H1 (cell line): ENCODE data around the gene SMIM38. TPM values are rescaled to one million over a fixed set of nuclear protein-coding genes. Genes with fewer than 3 reads are reported as not detected.

Experiments
- CTCF ChIA-PET: fragments of 300-600 bp; sonication (Branson Sonifier 250); formaldehyde crosslinking; loops from one replicate; lab custom pipeline; 2021; ENCODE audit not compliant: partially characterized antibody; lab: Charles Lee
- POLR2A ChIA-PET: fragments of 300-600 bp; sonication (Branson Sonifier 250); formaldehyde crosslinking; loops from one replicate; lab custom pipeline; 2021; ENCODE audit warnings: inconsistent platforms; ENCODE audit not compliant: partially characterized antibody; lab: Charles Lee
- DNase-seq, 2 experiments: peaks; one replicate each; pipeline versions ENCODE4 v3.0.0 to v3.0.0-alpha.2; 2010 to 2022; ENCODE audit warnings: low spot score in 2 of 2, low read depth in 1 of 2, mixed read lengths in 1 of 2
- FAIRE-seq: peaks from 2 replicates; lab custom pipeline; 2011; peaks lifted over from hg19 to GRCh38; lab: Jason Lieb, UNC
- H2AFZ ChIP-seq: 2 replicates; pipeline ENCODE4 v1.8.1; 2012; ENCODE audit warnings: low read length, inconsistent platforms
- H2AK5ac ChIP-seq: 2 replicates; pipeline ENCODE4 v1.6.1; 2013; ENCODE audit warnings: low read depth, low read length
- H2BK120ac ChIP-seq: replicated peaks from 2 replicates; pipeline ENCODE3; 2013; ENCODE audit warnings: low read depth, low read length, inconsistent platforms
- H2BK12ac ChIP-seq: 2 replicates; pipeline ENCODE4 v1.6.1; 2013; ENCODE audit warnings: low read depth, low read length
- H2BK15ac ChIP-seq: 2 replicates; pipeline ENCODE4 v1.6.1; 2013; ENCODE audit warnings: low read length
- H2BK20ac ChIP-seq: 2 replicates; pipeline ENCODE4 v1.6.1; 2013; ENCODE audit warnings: low read length
- H2BK5ac ChIP-seq: 2 replicates; pipeline ENCODE4 v1.6.1; 2013; ENCODE audit warnings: low read depth, low read length
- H3K14ac ChIP-seq: 2 replicates; pipeline ENCODE4 v1.6.1; 2013; ENCODE audit warnings: inconsistent platforms; ENCODE audit not compliant: insufficient read length
- H3K18ac ChIP-seq: 2 replicates; pipeline ENCODE4 v1.6.1; 2013; ENCODE audit warnings: low read length; ENCODE audit errors: extremely low read depth
- H3K23ac ChIP-seq: 2 replicates; pipeline ENCODE4 v1.6.1; 2013; ENCODE audit warnings: inconsistent platforms; ENCODE audit not compliant: insufficient read length
- H3K23me2 ChIP-seq: 2 replicates; pipeline ENCODE4 v1.6.1; 2013; ENCODE audit warnings: low read depth, low read length
- H3K27ac ChIP-seq: 2 replicates; pipeline ENCODE4 v1.6.1; 2011; ENCODE audit warnings: low read depth, low read length, inconsistent platforms
- H3K27me3 ChIP-seq, 4 experiments: replicated peaks in 1 of 4; 1 replicate in 1 of 4; 2 replicates in 3 of 4; pipeline versions ENCODE4 v1.6.1 to v1.8.1; 2011 to 2013; ENCODE audit warnings: low read length in 3 of 4, mild to moderate bottlenecking in 3 of 4, inconsistent platforms in 2 of 4, mixed read lengths in 2 of 4, moderate library complexity in 1 of 4; ENCODE audit not compliant: control insufficient read depth in 3 of 4, insufficient read depth in 3 of 4; ENCODE audit errors: extremely low read depth in 1 of 4
- H3K36me3 ChIP-seq, 4 experiments: 2 replicates each; pipeline versions ENCODE4 v1.6.1 to v1.8.1; 2011 to 2013; ENCODE audit warnings: mild to moderate bottlenecking in 4 of 4, low read length in 3 of 4, moderate library complexity in 2 of 4, control low read depth in 1 of 4, inconsistent platforms in 1 of 4; ENCODE audit not compliant: insufficient read depth in 4 of 4, control insufficient read depth in 2 of 4
- H3K4ac ChIP-seq: replicated peaks from 2 replicates; pipeline ENCODE3; 2013; ENCODE audit warnings: low read length, low read depth, mixed read lengths, inconsistent platforms; ENCODE audit not compliant: insufficient read length
- H3K4me1 ChIP-seq, 4 experiments: replicated peaks in 1 of 4; 1 replicate in 1 of 4; 2 replicates in 3 of 4; pipeline versions ENCODE4 v1.6.1 to v1.8.1; 2011 to 2013; ENCODE audit warnings: low read length in 3 of 4, inconsistent platforms in 2 of 4, mixed read lengths in 1 of 4; ENCODE audit not compliant: insufficient read depth in 4 of 4, control insufficient read depth in 3 of 4
- H3K4me2 ChIP-seq, 2 experiments: 2 replicates each; pipeline versions ENCODE4 v1.6.1 to v1.8.1; 2011 to 2013; ENCODE audit warnings: low read depth in 2 of 2, low read length in 2 of 2, control low read depth in 1 of 2, inconsistent platforms in 1 of 2, mild to moderate bottlenecking in 1 of 2; ENCODE audit not compliant: insufficient read depth in 1 of 2
- H3K4me3 ChIP-seq, 4 experiments: fragments of 200-600, 300-600 bp in 1 of 4; sonication (generic), shearing (Covaris generic), sonication (Bioruptor Twin) in 1 of 4; 2 replicates each; pipeline versions ENCODE4 v1.5.1 to v1.8.1; 2011 to 2016; ENCODE audit warnings: low read length in 4 of 4, low read depth in 3 of 4, control low read depth in 2 of 4, inconsistent platforms in 2 of 4, mild to moderate bottlenecking in 2 of 4, mixed read lengths in 1 of 4, moderate library complexity in 1 of 4; ENCODE audit not compliant: insufficient read depth in 2 of 4; ENCODE audit errors: extremely low read depth in 1 of 4
- H3K56ac ChIP-seq: replicated peaks from 2 replicates; pipeline ENCODE3; 2013; ENCODE audit warnings: low read depth, mild to moderate bottlenecking, mixed read lengths, low read length, inconsistent platforms; ENCODE audit not compliant: insufficient read length
- H3K79me1 ChIP-seq: 2 replicates; pipeline ENCODE4 v1.6.1; 2013; ENCODE audit warnings: low read depth, low read length, control low read depth
- H3K79me2 ChIP-seq, 2 experiments: 2 replicates each; pipeline versions ENCODE4 v1.6.1 to v1.8.1; 2012 to 2013; ENCODE audit warnings: low read length in 2 of 2, mild to moderate bottlenecking in 2 of 2, inconsistent platforms in 1 of 2; ENCODE audit not compliant: insufficient read depth in 2 of 2, control insufficient read depth in 1 of 2
- H3K9ac ChIP-seq, 4 experiments: replicated peaks in 1 of 4; 1 replicate in 1 of 4; 2 replicates in 3 of 4; pipeline versions ENCODE4 v1.6.1 to v1.8.1; 2011 to 2013; ENCODE audit warnings: low read depth in 3 of 4, low read length in 3 of 4, control low read depth in 2 of 4, mild to moderate bottlenecking in 2 of 4, moderate library complexity in 2 of 4, inconsistent platforms in 1 of 4; ENCODE audit errors: extremely low read depth in 1 of 4
- H3K9me3 ChIP-seq, 2 experiments: 2 replicates each; pipeline versions ENCODE4 v1.6.1 to v1.8.1; 2012 to 2013; ENCODE audit warnings: mild to moderate bottlenecking in 2 of 2, moderate library complexity in 2 of 2, control low read depth in 1 of 2, inconsistent platforms in 1 of 2, low read depth in 1 of 2, low read length in 1 of 2, mixed read lengths in 1 of 2; ENCODE audit not compliant: insufficient read depth in 2 of 2
- H4K20me1 ChIP-seq, 2 experiments: replicated peaks in 1 of 2; 2 replicates each; pipeline versions ENCODE3 to v1.8.1; 2011 to 2013; ENCODE audit warnings: inconsistent platforms in 2 of 2, low read length in 2 of 2, mild to moderate bottlenecking in 1 of 2; ENCODE audit not compliant: insufficient read depth in 2 of 2, control insufficient read depth in 1 of 2
- H4K5ac ChIP-seq: 2 replicates; pipeline ENCODE4 v1.6.1; 2013; ENCODE audit warnings: low read length, low read depth, mixed read lengths, inconsistent platforms; ENCODE audit not compliant: insufficient read length
- H4K8ac ChIP-seq: 2 replicates; pipeline ENCODE4 v1.8.0; 2013; ENCODE audit warnings: mild to moderate bottlenecking, moderate library complexity, low read length, inconsistent platforms; ENCODE audit not compliant: insufficient read depth; ENCODE audit errors: extremely low read depth
- H4K91ac ChIP-seq: replicated peaks from 2 replicates; pipeline ENCODE3; 2013; ENCODE audit warnings: low read length, mixed read lengths, inconsistent platforms; ENCODE audit not compliant: insufficient read length
- CEBPB ChIP-seq: IDR thresholded peaks from 2 replicates; pipeline ENCODE4 v1.6.1; 2012; ENCODE audit warnings: low read depth, low read length
- HDAC6 ChIP-seq: IDR thresholded peaks from one replicate; pipeline ENCODE4 v1.7.1; 2012; ENCODE audit warnings: low read depth, mild to moderate bottlenecking, inconsistent platforms, low read length, moderate library complexity
- TEAD4 ChIP-seq: IDR thresholded peaks from 2 replicates; pipeline ENCODE4 v1.6.1; 2012; ENCODE audit warnings: low read depth, low read length, inconsistent platforms, mixed read lengths
- WGBS, 2 experiments: shearing (Covaris generic) in 1 of 2; methylation state at CpG; one replicate each; pipeline versions ENCODE4 v1.1.6 to v1.1.7; 2013 to 2015; ENCODE audit warnings: low lambda C conversion rate in 2 of 2, mixed read lengths in 2 of 2, inconsistent platforms in 1 of 2, low coverage in 1 of 2, missing lambda C conversion rate in 1 of 2; ENCODE audit not compliant: insufficient replicate concordance in 2 of 2, insufficient coverage in 1 of 2, insufficient read length in 1 of 2; ENCODE audit errors: extremely low coverage in 1 of 2, missing lambda C conversion rate in 1 of 2; 5-methylcytosine and 5-hydroxymethylcytosine counted together
- polyA plus RNA-seq, 7 experiments: library from polyadenylated mRNA; depleted of rRNA in 3 of 7; stranded (reverse) in 5 of 7; unstranded in 2 of 7; fragments of >200 nt in 5 of 7; fragments of 200-250 nt in 2 of 7; gene quantifications; 1 replicate in 5 of 7; 2 replicates in 1 of 7; 4 replicates in 1 of 7; pipeline versions ENCODE4 v1.2.1 to v1.2.3, GENCODE V29; 2011 to 2013; ENCODE audit warnings: missing spikeins in 2 of 7, mixed read lengths in 2 of 7
- total RNA-seq: library from RNA; stranded (reverse); fragmentation: NEBNext Ultra II Directional; extraction: Animal tissue kit (Norgen Biotek cat#: 25700); gene quantifications from 2 replicates; pipeline ENCODE4 v1.2.1, GENCODE V29; 2021

The SMIM38 gene
- total and polyA plus RNA-seq, 2 of the 8 experiments (the other 6 are each of a cell fraction or from before 2014, with no cell fraction given) = 0.17 to 0.20 TPM

DNA sequence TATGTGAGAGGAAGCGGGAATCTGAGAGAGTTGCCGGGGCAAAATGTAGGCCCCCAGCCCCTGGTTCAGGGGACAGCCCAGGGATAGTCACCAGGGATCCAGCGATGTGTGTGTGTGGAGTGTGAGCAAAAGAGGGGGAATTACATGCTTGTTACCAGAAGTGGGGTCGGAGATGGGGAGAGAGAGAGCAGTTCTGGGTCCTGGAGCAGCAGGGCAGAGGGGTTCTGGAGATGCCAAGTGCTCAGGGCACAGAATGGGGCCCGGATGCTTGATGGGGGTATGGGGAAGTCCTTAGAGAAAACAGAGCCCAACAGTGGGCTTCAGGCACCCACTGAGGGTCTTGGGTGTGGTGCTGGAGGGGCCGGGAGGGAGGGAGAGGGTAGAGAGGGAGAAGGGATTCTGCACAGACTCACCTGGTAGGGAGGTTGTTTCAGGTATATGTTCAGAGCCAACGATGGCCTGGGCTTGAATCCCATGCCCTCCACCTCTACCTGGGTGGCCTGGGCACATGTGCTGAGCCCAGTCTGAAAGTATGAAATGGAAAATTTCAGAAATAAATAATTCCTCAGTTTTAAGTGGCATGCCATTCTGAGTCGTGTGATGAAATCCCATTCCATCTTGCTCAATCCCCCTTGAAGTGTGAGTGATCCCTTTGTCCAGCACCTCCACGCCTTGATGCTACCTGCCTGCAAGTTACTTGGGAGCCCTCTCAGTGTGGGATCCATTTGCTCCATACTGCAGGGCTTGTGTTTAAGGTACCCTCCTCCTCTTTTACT, 12.4 kb downstream of the SMIM38 start:
- no peak overlapping the region for H3K23ac ChIP-seq
- H3K27ac ChIP-seq = no peak overlapping the region
- DNase-seq (no peak), FAIRE-seq (no peak)
- H3K27me3 ChIP-seq = no peaks in the 10 kb centered on the region
- peaks cover 0 to 7% (median 1%) of the 10 kb centered on the region in 4 experiments; a peak in 3 of 7 replicates for H3K4me1 ChIP-seq
- H3K18ac ChIP-seq = no peak overlapping the region; the same call in 1 of the 2 replicates
- H3K4me2 ChIP-seq = no peak overlapping the region
- no peaks in the 10 kb centered on the region for H4K20me1 ChIP-seq
- CTCF ChIA-PET = interaction anchor here (1.3 to 1.9 kb wide), 2 partner anchors 10 to 37 kb away, joined by 4 to 6 read pairs; no protein-coding TSS in a partner anchor
- no peak overlapping the region for H4K91ac ChIP-seq
- POLR2A ChIA-PET = interaction anchor here (1.8 kb wide), 1 partner anchor 37 kb away, joined by 5 read pairs; no protein-coding TSS in a partner anchor
- H2BK12ac ChIP-seq = 0 out of 2 replicates have a peak overlapping the region, but pooled peaks have one; percentile 27
- H3K14ac ChIP-seq = no peak overlapping the region
- WGBS, 2 experiments = 74% methylated on average over 7 of the region's 9 CpGs; no CpG with 5 or more reads in 1 of the 2 experiments
- no peak overlapping the region for H3K4ac ChIP-seq
- H4K5ac ChIP-seq = no peak overlapping the region
- H2BK20ac ChIP-seq = no peak overlapping the region
- H3K9ac ChIP-seq = no peak overlapping the region
- H2BK15ac ChIP-seq = no peak overlapping the region
- H2AFZ ChIP-seq = no peak overlapping the region
- no peaks in the 10 kb centered on the region for H3K36me3 ChIP-seq
- no peak overlapping the region for H3K4me3 ChIP-seq
- no peaks in the 10 kb centered on the region for H3K79me1 ChIP-seq
- H2BK120ac ChIP-seq = no peak overlapping the region
- H4K8ac ChIP-seq = no peak overlapping the region
- H2BK5ac ChIP-seq = no peak overlapping the region
- H2AK5ac ChIP-seq = 0 out of 2 replicates have a peak overlapping the region, but pooled peaks have one; percentile 40
- no peaks in the 10 kb centered on the region for H3K79me2 ChIP-seq
- H3K56ac ChIP-seq = no peak overlapping the region
- TF ChIP-seq CEBPB (0 out of 2 replicates have a peak, but pooled peaks have one; percentile 24), TEAD4 (no peak), HDAC6 (no peak)
- peaks cover 0 to 7% of the 10 kb centered on the region in 2 experiments; a peak in 2 of 4 replicates for H3K9me3 ChIP-seq
- no peaks in the 10 kb centered on the region for H3K23me2 ChIP-seq
